H1 (cell line): ENCODE data around the gene EPB41L4B.

Experiments
- CEBPB ChIP-seq: IDR thresholded peaks from 2 replicates; pipeline ENCODE4 v1.6.1; 2012; ENCODE audit warnings: low read depth, low read length
- CHD2 ChIP-seq: IDR thresholded peaks from 2 replicates; pipeline ENCODE4 v1.6.1; 2012; ENCODE audit warnings: low read length, improper control_type of control experiment
- CREB1 ChIP-seq: IDR thresholded peaks from 2 replicates; pipeline ENCODE4 v1.6.1; 2012; ENCODE audit warnings: inconsistent platforms
- EGR1 ChIP-seq: IDR thresholded peaks from 2 replicates; pipeline ENCODE4 v1.6.1; 2011; ENCODE audit warnings: low read depth, low read length, borderline replicate concordance
- KDM4A ChIP-seq: IDR thresholded peaks from one replicate; pipeline ENCODE4 v1.7.1; 2012; ENCODE audit warnings: low read depth, mild to moderate bottlenecking, moderate library complexity, low read length, inconsistent platforms; ENCODE audit not compliant: severe bottlenecking
- POLR2A ChIP-seq, 2 experiments: IDR thresholded peaks; 1 replicate in 1 of 2; 2 replicates in 1 of 2; pipeline ENCODE4 v1.6.1; 2011; ENCODE audit warnings: low read depth in 2 of 2, low read length in 2 of 2, mild to moderate bottlenecking in 2 of 2; ENCODE audit errors: control extremely low read depth in 1 of 2
- RFX5 ChIP-seq: IDR thresholded peaks from 2 replicates; pipeline ENCODE4 v1.6.1; 2011; ENCODE audit warnings: low read depth, low read length, improper control_type of control experiment, borderline replicate concordance
- SUZ12 ChIP-seq: fragments of 200-600 bp; sonication (generic); IDR thresholded peaks from 2 replicates; pipeline ENCODE4 v1.6.1; 2012; ENCODE audit warnings: mild to moderate bottlenecking, inconsistent platforms, low read length, moderate library complexity, mixed read lengths
- TAF1 ChIP-seq: IDR thresholded peaks from 2 replicates; pipeline ENCODE4 v1.6.1; 2011; ENCODE audit warnings: mild to moderate bottlenecking, low read depth, low read length
- TBP ChIP-seq: IDR thresholded peaks from 2 replicates; pipeline ENCODE4 v1.6.1; 2011; ENCODE audit warnings: low read depth, low read length, improper control_type of control experiment
- TF ChIP-seq, protein P1 (sequence below), 3 experiments: IDR thresholded peaks; 1 replicate in 2 of 3; 2 replicates in 1 of 3; pipeline versions ENCODE4 v1.5.1 to v1.6.1; 2011; ENCODE audit warnings: low read length in 3 of 3, mild to moderate bottlenecking in 3 of 3, inconsistent platforms in 2 of 3, low read depth in 1 of 3, moderate library complexity in 1 of 3; ENCODE audit not compliant: insufficient read depth in 1 of 3; ENCODE audit errors: control extremely low read depth in 1 of 3
- TF ChIP-seq, protein P2 (sequence below): IDR thresholded peaks from 2 replicates; pipeline ENCODE4 v1.6.1; 2011; ENCODE audit warnings: low read length, improper control_type of control experiment
- TF ChIP-seq, protein P3 (sequence below): IDR thresholded peaks from 2 replicates; pipeline ENCODE4 v1.6.1; 2011; ENCODE audit warnings: low read depth, mild to moderate bottlenecking, low read length; ENCODE audit not compliant: insufficient read depth

DNA sequence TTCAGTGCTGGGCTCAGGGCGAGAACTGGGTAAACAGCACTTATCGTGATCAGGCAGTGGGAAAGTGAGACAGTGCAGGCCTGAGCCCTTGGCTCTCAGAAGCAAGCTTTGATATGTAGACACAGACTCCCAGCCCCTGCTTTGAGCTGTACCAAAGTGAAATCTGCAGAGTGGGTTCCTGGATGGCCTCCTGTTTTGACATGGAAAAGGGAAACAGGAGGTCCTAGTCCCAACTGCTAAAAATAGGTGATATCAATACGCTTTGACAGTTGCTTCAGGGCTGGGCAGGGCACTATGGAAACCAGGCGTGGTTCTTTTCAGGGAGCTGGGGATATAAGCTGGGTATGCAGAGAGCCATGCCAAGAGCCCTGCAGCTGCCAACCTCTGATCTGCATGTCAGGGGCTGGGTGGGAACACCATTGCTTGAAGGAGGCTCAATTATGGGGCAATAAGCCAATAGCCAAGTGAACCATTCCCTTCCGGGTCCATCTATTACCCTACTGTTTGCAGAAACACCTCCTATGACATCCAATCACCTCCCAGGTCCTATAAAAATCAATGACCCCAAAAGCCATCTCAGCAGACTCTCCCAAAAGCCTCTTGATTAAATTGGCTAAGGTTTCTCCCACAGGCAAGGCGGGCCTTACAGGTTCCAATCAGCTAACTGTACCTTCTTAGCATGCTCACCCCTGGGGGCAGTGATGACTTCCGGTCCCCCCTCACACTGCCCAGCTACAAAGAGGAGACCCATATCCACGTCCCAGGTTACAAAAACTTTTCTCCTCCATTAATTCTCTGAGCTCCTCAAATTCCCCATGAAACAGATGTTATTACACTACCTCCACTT lies 45.8 kb downstream of the EPB41L4B start:
- TF ChIP-seq, protein P1, sequence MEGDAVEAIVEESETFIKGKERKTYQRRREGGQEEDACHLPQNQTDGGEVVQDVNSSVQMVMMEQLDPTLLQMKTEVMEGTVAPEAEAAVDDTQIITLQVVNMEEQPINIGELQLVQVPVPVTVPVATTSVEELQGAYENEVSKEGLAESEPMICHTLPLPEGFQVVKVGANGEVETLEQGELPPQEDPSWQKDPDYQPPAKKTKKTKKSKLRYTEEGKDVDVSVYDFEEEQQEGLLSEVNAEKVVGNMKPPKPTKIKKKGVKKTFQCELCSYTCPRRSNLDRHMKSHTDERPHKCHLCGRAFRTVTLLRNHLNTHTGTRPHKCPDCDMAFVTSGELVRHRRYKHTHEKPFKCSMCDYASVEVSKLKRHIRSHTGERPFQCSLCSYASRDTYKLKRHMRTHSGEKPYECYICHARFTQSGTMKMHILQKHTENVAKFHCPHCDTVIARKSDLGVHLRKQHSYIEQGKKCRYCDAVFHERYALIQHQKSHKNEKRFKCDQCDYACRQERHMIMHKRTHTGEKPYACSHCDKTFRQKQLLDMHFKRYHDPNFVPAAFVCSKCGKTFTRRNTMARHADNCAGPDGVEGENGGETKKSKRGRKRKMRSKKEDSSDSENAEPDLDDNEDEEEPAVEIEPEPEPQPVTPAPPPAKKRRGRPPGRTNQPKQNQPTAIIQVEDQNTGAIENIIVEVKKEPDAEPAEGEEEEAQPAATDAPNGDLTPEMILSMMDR (IDR thresholded peaks at IDR 0.05; ENCODE audit: control extremely low read depth in 1 of 3, insufficient read depth in 1 of 3, low read depth in 1 of 3, low read length in 3 of 3): no peak
- TF ChIP-seq CREB1 (no peak), KDM4A (no peak), POLR2A (IDR thresholded peaks at IDR 0.05; ENCODE audit: control extremely low read depth in 1 of 2, low read depth in 2 of 2, low read length in 2 of 2) (no peak), CEBPB (no peak), TBP (no peak), RFX5 (no peak), EGR1 (no peak), SUZ12 (no peak), CHD2 (no peak), TAF1 (no peak)
- TF ChIP-seq, protein P2, sequence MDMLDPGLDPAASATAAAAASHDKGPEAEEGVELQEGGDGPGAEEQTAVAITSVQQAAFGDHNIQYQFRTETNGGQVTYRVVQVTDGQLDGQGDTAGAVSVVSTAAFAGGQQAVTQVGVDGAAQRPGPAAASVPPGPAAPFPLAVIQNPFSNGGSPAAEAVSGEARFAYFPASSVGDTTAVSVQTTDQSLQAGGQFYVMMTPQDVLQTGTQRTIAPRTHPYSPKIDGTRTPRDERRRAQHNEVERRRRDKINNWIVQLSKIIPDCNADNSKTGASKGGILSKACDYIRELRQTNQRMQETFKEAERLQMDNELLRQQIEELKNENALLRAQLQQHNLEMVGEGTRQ: no peak
- TF ChIP-seq, protein P3, sequence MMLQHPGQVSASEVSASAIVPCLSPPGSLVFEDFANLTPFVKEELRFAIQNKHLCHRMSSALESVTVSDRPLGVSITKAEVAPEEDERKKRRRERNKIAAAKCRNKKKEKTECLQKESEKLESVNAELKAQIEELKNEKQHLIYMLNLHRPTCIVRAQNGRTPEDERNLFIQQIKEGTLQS: no peak
